Heart left ventricle (tissue), 16 donors: ENCODE data around the gene CHRM5. TPM values are rescaled to one million over a fixed set of nuclear protein-coding genes. Genes with fewer than 3 reads are reported as not detected.

Experiments used
- ATAC-seq, 4 donors: fragments of 200-7000 bp; cut with Tn5 transposase; one replicate each; pipeline ENCODE4 v1.9.1; 2020 to 2022; ENCODE audit warnings: moderate library complexity in 4 of 4, mild to moderate bottlenecking in 3 of 4, moderate number of reproducible peaks in 1 of 4
- DNase-seq, 5 donors: peaks; one replicate each; pipeline ENCODE4 v3.0.0-alpha.2; 2020
- H3K27ac ChIP-seq, 12 donors: fragments of 200-600 bp; sonication (generic) in 4 of 12; one replicate each; pipeline versions ENCODE4 v1.5.0 to v1.8.0; 2016 to 2022; ENCODE audit warnings: mild to moderate bottlenecking in 2 of 12
- H3K27me3 ChIP-seq, 9 donors: fragments of 200-600 bp; sonication (generic) in 2 of 9; one replicate each; pipeline versions ENCODE4 v1.5.1 to v1.8.0; 2016 to 2022; ENCODE audit warnings: mild to moderate bottlenecking in 3 of 9
- H3K36me3 ChIP-seq, 9 donors: fragments of 200-600 bp; sonication (generic) in 2 of 9; one replicate each; pipeline versions ENCODE4 v1.5.0 to v1.8.0; 2018 to 2022; ENCODE audit warnings: mild to moderate bottlenecking in 2 of 9
- H3K4me1 ChIP-seq, 12 donors: fragments of 200-600 bp; sonication (generic) in 4 of 12; one replicate each; pipeline versions ENCODE4 v1.5.0 to v1.8.0; 2016 to 2022; ENCODE audit warnings: mild to moderate bottlenecking in 3 of 12
- H3K4me3 ChIP-seq, 12 donors: fragments of 200-600 bp; sonication (generic) in 4 of 12; one replicate each; pipeline versions ENCODE4 v1.5.0 to v1.8.0; 2017 to 2022; ENCODE audit warnings: mild to moderate bottlenecking in 9 of 12, moderate library complexity in 4 of 12
- H3K9me3 ChIP-seq, 12 donors: fragments of 200-600 bp; sonication (generic) in 4 of 12; one replicate each; pipeline versions ENCODE4 v1.5.0 to v1.8.0; 2016 to 2022; ENCODE audit warnings: mild to moderate bottlenecking in 1 of 12
- POLR2A ChIP-seq, 2 donors: fragments of 450-650 bp; IDR thresholded peaks; one replicate each; pipeline ENCODE4 v1.6.1; 2017; ENCODE audit warnings: antibody characterized with exemption in 2 of 2, mild to moderate bottlenecking in 2 of 2, moderate library complexity in 2 of 2
- WGBS, 4 donors: extraction: QIAGEN DNeasy Blood & Tissue Kit in 2 of 4; methylation state at CpG; one replicate each; pipeline versions ENCODE4 v1.1.5 to v1.1.7; 2013 to 2018; 5-methylcytosine and 5-hydroxymethylcytosine counted together
- intact Hi-C, 10 donors: fragments of 100-400 bp; cut with DNase I; formaldehyde crosslinking; loops; one replicate each; pipeline versions ENCODE4 v1.11.1 to v1.14.2; 2022
- polyA plus RNA-seq, 2 donors: library from polyadenylated mRNA; stranded (reverse); fragments of 200-250 nt; gene quantifications; one replicate each; pipeline ENCODE4 v1.2.3, GENCODE V29; 2013
- total RNA-seq, 9 donors: library from RNA; depleted of rRNA in 2 of 9; stranded (reverse); fragments of >200 nt in 2 of 9; fragmentation: NEBNext Ultra II Directional in 3 of 9; extraction: Animal tissue kit (Norgen Biotek cat#: 25700) in 3 of 9; gene quantifications; one replicate each; pipeline versions ENCODE4 v1.1.0 to v1.2.4, GENCODE V29; 2016 to 2023
- TF ChIP-seq, protein P1 (sequence below), 12 donors: fragments of 200-600 bp; sonication (generic) in 4 of 12; IDR thresholded peaks; one replicate each; pipeline versions ENCODE4 v1.5.0 to v1.8.0; 2018 to 2022; ENCODE audit warnings: antibody characterized with exemption in 12 of 12, mild to moderate bottlenecking in 5 of 12
- donor health status: ischemic (EF 13 %, LVEDD 7.1; RV severe dilation, severe dysfunction).
- donor health status: healthy with polysubstance abuse.
- donor health status: DM: no; HTN: yes; CAD: no.
- donor health status: DM: no; HTN: no; CAD: no.
- donor health status: ischemic (EF 25% LVEDD 6.9; RV normal size, moderate dysfunction).
- donor health status: ischemic (EF 25% LVEDD 5.7; RV mildly dilated, moderate dysfunction).
- donor health status: healthy.
- donor health status: DM: yes; HTN: yes; CAD: no.
- donor health status: ischemic (EF 35%, LVEDD 5.7; RV mildly dilated, moderate dysfunction).
- donor health status: nonischemic (EF 11% LVEDD 7.7; RV severe dilation, severe dysfunction).
- donor health status: DM: yes; HTN: yes; CAD: no.
- donor health status: PGD.
- donor health status: ischemic (EF 29% LVEDD 5.4; RV normal size, mild dysfunction).
- donor health status: nonischemic (EF 23%, LVEDD 6.1; RV moderate dilation, normal function).

The CHRM5 gene
- total and polyA plus RNA-seq, 11 donors, result not detected

- no peak for TF ChIP-seq POLR2A (IDR thresholded peaks at IDR 0.05)
- TF ChIP-seq, protein P1, sequence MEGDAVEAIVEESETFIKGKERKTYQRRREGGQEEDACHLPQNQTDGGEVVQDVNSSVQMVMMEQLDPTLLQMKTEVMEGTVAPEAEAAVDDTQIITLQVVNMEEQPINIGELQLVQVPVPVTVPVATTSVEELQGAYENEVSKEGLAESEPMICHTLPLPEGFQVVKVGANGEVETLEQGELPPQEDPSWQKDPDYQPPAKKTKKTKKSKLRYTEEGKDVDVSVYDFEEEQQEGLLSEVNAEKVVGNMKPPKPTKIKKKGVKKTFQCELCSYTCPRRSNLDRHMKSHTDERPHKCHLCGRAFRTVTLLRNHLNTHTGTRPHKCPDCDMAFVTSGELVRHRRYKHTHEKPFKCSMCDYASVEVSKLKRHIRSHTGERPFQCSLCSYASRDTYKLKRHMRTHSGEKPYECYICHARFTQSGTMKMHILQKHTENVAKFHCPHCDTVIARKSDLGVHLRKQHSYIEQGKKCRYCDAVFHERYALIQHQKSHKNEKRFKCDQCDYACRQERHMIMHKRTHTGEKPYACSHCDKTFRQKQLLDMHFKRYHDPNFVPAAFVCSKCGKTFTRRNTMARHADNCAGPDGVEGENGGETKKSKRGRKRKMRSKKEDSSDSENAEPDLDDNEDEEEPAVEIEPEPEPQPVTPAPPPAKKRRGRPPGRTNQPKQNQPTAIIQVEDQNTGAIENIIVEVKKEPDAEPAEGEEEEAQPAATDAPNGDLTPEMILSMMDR (IDR thresholded peaks at IDR 0.05), result no peak
- intact Hi-C loops, result no loop called here
- Histone ChIP-seq H3K27ac (no peak overlapping the region), H3K9me3 (no peaks in the 10 kb centered on the region), H3K4me1 (peaks cover 0 to 6% (median 0%) of the 10 kb centered on the region in 12 donors), H3K4me3 (no peak overlapping the region), H3K27me3 (no peaks in the 10 kb centered on the region), H3K36me3 (no peaks in the 10 kb centered on the region)
- DNase-seq (no peak), ATAC-seq (no peak)
- 71 to 78% (median 76%) methylated on average over 3 of the region's 3 CpGs for WGBS, 4 donors
Observed at GRCh38 chr15:33934396-33934795, 33.9 kb upstream of the CHRM5 start.

DNA sequence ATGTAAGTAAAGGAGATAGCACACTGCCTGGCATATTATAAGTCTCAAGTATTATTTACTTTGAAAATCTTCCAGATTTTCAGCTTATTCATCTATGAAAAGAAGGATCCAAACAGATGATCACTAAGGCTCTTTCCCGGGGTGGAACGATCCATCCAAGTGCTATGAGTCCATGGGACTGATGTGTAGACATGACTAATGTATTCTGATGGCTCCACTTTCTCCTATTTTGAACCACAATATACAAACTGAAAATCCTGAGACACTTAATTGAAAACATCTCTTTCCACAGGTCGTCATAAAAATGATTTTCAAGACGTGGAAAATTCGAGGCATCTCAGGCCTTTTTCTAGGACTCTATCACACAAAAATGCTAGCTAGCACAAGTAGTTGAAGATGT, 33.4 kb upstream of the CHRM5 start:
- WGBS, 4 donors, result 89 to 96% (median 90%) methylated on average over 5 of the region's 5 CpGs
- TF ChIP-seq, protein P1 (IDR thresholded peaks at IDR 0.05), result no peak
- no peak for TF ChIP-seq POLR2A (IDR thresholded peaks at IDR 0.05)
- H3K36me3 ChIP-seq, result no peaks in the 10 kb centered on the region
- no peaks in the 10 kb centered on the region for H3K9me3 ChIP-seq
- H3K27ac ChIP-seq, result no peak overlapping the region
- H3K4me1 ChIP-seq, result peaks cover 0 to 6% (median 0%) of the 10 kb centered on the region in 12 donors
- no peak for DNase-seq
- no peak for ATAC-seq
- no peak overlapping the region for H3K4me3 ChIP-seq
- H3K27me3 ChIP-seq, result no peaks in the 10 kb centered on the region
- intact Hi-C loops, result no loop called here

DNA sequence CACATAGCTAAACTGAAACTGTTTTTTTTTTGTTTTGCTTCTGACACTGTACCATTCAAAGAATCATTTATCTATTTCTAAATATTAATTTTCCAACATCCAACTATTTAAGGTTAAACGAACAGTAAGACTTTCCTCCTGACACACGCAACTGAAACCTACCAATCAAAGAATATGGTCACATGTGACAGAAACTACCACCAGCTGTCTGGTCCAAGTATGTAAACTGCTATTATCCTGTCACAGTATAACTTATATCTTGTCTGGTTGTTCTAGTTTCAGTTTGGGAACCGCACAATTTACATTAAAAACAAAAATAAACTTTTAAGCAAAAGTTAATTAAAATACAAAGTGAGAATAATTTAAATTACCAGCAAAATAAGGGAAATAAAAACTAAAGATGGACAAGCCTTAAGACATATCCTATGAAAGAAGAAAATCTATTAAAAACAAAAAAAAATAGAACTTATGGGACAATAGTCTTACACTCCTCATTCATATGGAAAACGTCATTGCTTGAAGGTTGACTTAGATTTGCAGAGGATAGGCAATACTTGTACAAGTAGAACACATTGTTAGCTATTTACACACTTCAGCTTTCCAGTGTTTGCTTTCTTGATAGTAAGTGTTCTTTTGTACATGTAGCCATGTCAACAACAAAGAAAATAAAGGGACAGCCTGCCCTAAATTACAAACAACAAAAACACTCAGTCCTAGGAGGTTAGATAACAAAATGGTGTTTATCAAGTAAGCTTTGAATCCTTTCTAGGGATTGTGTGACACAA, 26.8 kb upstream of the CHRM5 start:
- ATAC-seq, result no peak
- intact Hi-C loops, result no loop called here
- TF ChIP-seq, protein P1 (IDR thresholded peaks at IDR 0.05), result no peak
- TF ChIP-seq POLR2A (IDR thresholded peaks at IDR 0.05), result no peak
- Histone ChIP-seq H3K36me3 (no peaks in the 10 kb centered on the region), H3K9me3 (no peaks in the 10 kb centered on the region), H3K27me3 (no peaks in the 10 kb centered on the region), H3K27ac (no peak overlapping the region), H3K4me3 (no peak overlapping the region), H3K4me1 (no peaks in the 10 kb centered on the region)
- no peak for DNase-seq
- WGBS, 4 donors, result 87 to 94% (median 89%) methylated on average over 4 of the region's 4 CpGs

GRCh38 chr15:33946152-33946551, 22.1 kb upstream of the CHRM5 start:
- intact Hi-C loops, result no loop called here
- no peaks in the 10 kb centered on the region for H3K36me3 ChIP-seq
- WGBS, 4 donors, result 90 to 100% (median 91%) methylated on average over 1 of the region's 1 CpG

More at GRCh38 chr15:33946152-33946551, 22.1 kb upstream of the CHRM5 start:
- no peaks in the 10 kb centered on the region for H3K9me3 ChIP-seq
- DNase-seq (no peak), ATAC-seq (no peak)
- no peak overlapping the region for H3K27ac ChIP-seq
- H3K4me3 ChIP-seq, result no peak overlapping the region
- no peak for TF ChIP-seq POLR2A (IDR thresholded peaks at IDR 0.05)
- no peaks in the 10 kb centered on the region for H3K4me1 ChIP-seq
- no peaks in the 10 kb centered on the region for H3K27me3 ChIP-seq
